Muscle of arm (tissue), 12 donors: ENCODE data around the gene PPP2R5C. TPM values are rescaled to one million over a fixed set of nuclear protein-coding genes. Genes with fewer than 3 reads are reported as not detected.

Source experiments
- DNase-seq: peaks from one replicate; pipeline ENCODE4 v3.0.0-alpha.2; 2013
- polyA plus RNA-seq, 12 donors: library from polyadenylated mRNA; unstranded; fragments of 120-200 nt; gene quantifications; one replicate each; pipeline ENCODE4 v1.2.1, GENCODE V29; 2013; ENCODE audit not compliant: insufficient read length in 12 of 12

Gene PPP2R5C
- polyA plus RNA-seq, 12 donors: 59.5 to 103 (median 74.5) TPM; not detected in 1

GRCh38 chr14:101947577-101947903 lies 186.0 kb downstream of the PPP2R5C start:
- no peak for DNase-seq

- peak; percentile 100 for DNase-seq
Observed at GRCh38 chr14:101947904-101948665, 186.6 kb downstream of the PPP2R5C start.

DNA sequence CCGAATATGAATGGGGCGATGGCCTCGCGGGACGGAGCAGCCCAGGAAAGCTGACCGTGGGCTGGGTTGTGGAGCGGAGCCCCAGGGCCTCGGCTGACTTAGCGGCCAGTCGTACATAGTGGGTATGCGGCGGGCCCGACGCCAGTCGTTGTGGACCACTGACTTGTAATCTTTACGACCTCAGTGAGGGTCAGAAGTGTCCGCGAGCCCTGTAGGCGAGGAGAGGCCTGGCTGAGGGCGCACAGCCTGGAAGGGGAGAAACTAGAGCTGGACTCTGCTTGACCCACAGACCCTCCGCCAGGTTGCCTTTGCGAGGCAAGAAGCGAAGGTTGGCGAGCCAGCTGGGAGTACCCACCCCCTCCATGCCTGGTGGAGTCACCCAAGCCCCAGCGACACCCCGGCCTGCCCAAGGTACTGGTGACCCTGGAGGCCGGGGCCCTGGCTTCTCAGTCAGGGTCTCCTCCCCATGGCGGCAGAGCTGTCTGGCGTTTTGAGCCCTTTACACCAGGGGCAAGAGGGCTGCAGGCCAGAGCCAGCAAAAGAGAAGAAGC lies 187.2 kb downstream of the PPP2R5C start:
- no peak for DNase-seq

DNA sequence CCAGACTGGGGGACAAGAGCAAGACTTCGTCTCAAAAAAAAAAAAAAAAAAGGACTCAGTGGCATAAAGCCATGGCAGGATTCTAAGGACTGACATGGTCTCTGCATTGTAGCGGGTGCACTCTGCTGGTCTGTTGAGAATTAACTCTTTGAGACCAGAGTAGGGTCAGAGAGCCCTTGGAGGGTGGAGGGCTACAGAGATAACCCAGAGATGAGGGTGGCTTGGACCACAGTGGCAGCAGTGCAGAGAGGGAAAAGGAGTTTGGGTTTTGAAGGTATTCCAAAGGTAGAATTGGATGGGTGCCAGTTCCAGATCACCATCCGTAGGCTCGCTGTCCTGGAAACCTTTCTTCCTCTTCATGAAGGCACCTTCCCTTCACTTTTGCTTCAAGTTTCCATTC lies 188.6 kb downstream of the PPP2R5C start:
- no peak for DNase-seq

- no peak for DNase-seq
Observed at GRCh38 chr14:101950516-101951215, 189.2 kb downstream of the PPP2R5C start.

- DNase-seq: no peak
Observed at GRCh38 chr14:101953151-101953550, 191.6 kb downstream of the PPP2R5C start.

- DNase-seq: no peak
Observed at GRCh38 chr14:101954501-101954900, 193.0 kb downstream of the PPP2R5C start.

GRCh38 chr14:101955695-101956161 lies 194.2 kb downstream of the PPP2R5C start:
- no peak for DNase-seq

DNA sequence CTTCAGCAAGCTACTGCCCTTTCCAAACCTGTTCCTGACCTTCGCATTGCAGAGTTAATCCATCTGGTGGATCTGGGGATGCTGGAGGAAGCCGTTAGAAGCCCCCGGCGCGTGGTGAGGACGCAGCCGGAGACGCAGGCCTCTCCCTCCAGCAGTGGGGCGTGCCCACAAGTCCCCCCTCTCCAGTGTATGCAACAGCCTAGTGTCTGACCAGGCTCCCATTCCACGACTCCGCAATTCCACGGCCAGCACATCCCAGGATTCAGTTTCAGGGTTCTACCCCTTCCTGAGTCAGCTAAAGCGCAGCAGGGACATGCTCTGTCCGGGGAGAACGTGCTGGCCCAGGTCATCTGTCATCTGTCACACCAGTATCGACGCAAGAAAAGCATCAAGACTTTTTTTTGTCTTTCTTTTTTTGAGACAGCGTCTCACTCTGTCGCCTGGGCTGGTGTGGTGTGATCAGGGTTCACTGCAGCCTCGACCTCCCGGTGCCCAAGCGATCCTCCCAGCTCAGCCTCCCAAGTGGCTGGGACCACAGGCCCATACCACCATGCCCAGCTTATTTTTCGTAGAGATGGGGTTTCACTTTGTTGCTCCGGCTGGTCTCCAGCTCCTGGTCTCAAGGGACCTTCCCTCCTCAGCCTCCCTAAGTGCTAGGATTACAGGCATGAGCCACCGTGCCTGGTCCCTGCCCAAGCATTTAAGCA lies 194.8 kb downstream of the PPP2R5C start:
- no peak for DNase-seq

DNA sequence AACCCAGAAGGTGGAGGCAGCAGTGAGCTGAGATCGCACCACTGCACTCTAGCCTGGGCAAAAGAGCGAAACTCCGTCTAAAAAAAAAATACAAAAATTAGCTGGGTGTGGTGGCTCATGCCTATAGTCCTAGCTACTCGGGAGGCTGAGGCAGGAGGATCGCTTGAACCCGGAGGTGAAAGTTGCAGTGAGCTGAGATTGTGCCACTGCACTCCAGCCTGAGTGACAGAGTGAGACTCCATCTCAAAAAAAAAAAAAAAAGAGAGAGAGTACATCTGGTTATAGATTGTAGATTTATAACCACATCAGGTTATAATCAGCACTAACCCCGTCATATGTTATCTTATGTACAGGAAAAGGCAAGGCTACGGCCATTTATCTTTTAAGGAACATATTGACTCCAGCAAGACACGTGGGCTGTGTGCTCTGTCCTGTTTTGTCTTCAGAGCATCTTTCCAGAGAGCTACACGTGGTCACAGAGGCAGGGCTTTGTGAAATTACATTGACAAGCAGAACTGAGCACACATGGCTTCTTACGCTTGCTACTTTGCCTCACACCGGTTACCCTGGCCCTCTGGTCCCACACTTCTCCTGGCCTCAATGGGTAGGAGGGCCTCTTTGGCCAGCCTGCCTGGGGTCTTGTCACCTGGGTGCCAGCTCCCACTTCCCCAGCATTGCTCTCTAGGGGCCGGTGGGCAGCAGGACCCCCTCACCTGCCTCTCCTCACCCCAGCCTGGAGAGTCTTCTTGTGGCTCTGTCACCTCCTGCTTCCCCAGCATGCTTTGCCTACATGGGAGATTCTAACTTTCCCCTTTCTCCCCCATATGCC lies 196.1 kb downstream of the PPP2R5C start:
- DNase-seq: no peak

- DNase-seq: no peak
Observed at GRCh38 chr14:101958418-101959180, 197.1 kb downstream of the PPP2R5C start.

DNA sequence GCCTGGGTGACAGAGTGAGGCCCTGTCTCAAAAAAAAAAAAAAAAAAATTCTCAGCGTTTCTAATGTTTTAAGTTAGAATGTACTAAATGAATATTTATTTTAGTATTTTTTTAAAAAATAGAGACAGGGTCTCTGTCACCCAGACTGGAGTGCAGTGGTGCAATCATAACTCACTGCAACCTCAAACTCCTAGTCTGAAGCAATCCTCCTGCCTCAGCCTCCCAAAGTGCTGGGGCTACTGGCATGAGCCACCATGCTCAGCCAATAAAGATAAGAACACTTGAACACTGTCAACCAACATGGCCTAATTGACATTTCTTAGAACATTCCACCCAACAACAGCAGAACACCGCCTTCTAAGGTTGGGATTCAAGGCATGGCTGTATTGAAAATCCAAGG lies 197.8 kb downstream of the PPP2R5C start:
- no peak for DNase-seq

DNA sequence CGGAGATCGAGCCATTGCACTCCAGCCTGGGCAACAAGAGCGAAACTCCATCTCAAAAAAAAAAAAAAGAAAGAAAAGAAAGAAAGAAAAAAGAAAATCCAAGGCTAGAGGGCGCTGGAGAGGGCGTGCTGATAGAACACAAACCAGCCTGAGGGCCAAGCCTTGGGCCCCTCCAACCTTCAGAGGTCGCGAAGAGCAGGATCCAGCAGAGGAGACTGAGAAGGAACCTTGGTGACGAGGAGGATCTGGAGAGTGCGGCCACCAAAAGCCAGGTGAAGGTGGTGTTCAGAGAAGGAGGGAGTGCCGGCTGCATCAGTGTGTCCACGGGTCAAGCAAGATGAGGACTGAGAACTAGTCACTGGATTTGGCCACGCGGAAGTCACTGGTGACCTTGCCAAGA lies 198.7 kb downstream of the PPP2R5C start:
- no peak for DNase-seq

DNA sequence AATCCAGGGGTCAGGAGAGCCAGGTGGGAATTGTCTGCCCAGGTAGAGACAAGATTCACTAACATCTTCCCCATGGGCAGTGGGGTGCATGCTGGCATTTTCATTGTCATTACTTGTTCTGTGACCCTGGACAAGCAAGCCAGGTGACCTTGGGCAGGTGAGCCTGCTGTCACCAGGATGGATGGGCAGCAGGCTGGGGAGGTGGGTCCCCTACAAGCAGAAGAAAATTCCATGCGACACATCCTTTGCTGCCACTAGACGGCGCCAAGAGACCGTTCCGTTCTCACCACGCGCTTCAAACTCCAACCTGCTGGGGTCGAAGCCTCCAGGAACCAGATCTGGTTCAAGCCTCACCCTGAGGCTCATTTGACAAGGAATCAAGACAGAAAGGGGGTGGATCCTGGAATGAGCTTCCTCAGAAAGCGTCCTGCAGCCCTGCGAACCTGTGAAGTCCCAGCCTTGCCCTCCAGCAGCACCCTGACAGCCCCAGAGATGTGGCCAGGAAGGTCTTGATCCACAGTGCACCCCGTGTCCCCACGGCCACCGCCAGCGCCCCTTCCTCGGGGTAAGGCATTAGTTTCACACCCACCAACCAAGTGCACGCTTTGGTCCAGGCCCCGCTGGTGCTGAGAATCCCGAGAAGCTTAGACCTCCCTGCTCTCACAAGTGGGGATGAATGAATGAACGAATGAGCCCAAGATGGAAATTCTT lies 199.7 kb downstream of the PPP2R5C start:
- DNase-seq: peak; percentile 78

GRCh38 chr14:101961746-101962502 lies 200.4 kb downstream of the PPP2R5C start:
- DNase-seq: no peak

DNA sequence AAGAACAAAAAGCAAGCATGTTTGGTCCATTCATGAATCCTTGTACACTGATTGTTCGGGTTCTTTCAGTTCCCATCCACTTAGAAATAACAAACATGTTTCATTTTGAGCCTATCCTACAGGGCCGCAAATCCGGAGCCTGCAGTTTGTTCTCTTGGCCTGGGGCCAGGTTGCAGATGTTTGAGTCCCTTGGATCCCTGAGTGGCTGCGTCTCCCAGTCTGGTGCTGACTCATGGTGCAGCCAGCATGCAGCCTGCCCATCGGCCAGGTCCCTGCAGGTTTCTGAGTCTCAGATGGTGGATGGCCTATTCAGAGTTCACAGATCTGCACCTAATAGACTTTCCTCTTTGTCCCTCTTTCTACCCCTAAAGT lies 201.0 kb downstream of the PPP2R5C start:
- DNase-seq: peak; percentile 51

- DNase-seq: no peak
Observed at GRCh38 chr14:101963052-101963451, 201.5 kb downstream of the PPP2R5C start.

GRCh38 chr14:101963656-101964296 lies 202.3 kb downstream of the PPP2R5C start:
- DNase-seq: no peak
